HG03097 (cell line): ENCODE results near the gene HDHD5.
A peak's percentile ranks its signal among the peaks of the same experiment; 100 is the strongest.

Experiments used
- ATAC-seq: cut with Tn5 transposase; IDR thresholded peaks from one replicate; pipeline ENCODE4 v1.9.1; 2021; ENCODE audit not compliant: unreplicated experiment, low FRiP score

Gene HDHD5

DNA sequence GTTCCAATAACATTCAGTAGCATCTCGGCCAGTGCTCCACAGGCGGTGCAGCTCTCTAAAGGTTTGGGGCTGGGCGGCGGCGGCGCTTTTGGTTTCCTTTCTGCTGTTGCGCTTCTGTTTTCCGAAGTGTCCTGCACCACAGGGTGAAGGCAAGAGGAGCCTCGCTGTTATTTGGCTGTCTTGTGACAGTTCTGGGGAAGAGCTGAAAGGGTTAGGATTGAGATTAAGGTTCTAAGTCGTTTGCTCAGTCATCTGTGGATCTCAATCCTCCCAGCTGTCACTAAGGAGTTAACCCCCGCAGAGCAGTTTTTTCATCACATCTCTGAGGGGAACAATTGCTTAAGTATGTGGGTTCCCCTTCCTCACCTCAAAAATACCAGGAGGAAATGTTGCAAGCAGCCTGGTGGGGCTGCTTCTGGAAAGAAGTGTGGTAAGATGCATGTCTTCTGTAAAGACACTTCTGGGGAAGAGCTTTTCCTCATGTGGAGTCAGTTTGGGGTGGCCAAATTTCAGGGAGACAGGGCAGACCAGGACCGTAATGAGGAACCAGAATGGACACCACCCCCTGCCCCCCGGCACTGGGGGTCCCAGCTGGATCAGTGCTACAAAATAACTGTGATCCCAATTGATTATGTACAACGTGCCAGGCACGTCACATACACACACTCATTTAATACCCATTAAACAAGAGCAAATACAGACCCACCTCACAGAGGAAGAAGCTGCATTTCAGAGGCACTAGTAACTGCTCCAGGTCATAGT lies 52.1 kb downstream of the HDHD5 start:
- ATAC-seq, result peak; percentile 63

DNA sequence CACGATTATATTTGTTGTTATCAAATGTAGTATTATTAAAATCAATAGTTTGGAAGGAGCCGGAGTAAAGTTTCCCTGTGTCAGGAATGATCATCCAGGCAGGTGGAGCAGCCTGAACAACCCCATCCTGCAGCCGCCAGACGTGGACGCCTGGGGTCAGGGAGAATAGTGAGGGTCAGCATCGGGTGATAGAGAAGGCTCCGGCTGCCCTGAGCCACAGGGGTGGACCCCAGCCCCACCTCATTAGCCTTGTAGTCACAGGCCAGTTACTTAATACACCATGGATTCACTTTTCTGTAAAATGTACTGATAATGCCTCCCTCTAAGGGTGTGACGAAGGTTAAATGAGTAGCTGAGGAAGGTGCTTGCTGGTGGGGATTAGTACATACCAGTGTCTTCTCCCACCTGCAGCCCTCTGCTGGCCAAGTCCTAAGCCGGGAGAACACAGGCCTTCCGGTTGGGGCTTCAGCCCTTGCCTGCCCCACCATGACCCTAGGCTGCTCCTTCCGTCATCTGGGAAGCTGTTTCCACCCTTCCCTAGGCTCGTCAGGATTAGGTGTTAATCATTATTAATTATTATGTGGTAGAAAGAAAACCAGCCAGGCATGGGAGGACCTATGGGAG lies 52.8 kb downstream of the HDHD5 start:
- ATAC-seq, result peak; percentile 37

DNA sequence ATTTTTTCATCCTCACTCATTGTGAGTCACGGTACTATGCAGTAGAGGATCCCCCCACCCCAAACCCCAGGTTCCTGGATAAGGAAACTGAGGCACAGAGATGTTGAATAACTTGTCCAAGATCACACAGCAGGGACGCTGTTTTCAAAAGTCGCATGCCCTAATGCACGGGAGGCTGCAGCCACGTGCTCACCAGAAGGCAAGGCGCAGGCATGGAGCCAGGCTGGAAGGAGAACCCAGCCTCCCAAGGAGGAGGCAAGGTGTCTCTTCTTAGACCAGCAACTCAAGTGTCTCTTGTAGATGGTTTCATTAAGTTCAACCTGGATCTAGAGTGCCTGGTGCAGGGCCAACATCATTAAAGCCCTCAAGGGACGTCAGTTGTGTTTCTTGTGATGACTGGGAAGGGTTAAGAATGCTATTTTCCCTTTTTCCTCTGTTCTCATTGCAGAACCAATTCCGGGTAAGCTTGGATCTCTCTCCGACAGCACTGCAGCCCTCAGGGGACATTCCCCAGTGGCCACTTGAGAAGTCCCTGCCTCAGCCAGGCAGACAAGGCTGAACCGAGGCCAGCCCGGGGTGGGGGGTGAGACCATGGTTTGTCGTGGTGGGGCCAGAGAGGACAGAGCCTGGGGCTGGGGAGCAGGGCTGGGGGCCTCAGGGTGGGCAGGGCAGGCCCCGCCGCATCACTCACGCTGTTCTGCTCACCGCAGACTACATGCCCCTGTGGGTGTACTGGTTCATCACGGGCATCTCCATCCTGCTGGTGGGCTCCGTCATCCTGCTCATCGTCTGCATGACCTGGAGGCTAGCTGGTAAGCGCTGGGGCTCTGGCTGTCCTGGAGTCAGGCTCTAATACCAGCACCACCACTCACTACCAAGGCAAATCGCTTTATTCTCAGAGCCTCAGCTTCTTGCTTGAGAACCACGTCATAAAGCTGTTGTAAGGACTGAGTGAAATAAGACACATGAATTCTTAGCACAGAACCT lies 53.6 kb downstream of the HDHD5 start:
- no peak for ATAC-seq

DNA sequence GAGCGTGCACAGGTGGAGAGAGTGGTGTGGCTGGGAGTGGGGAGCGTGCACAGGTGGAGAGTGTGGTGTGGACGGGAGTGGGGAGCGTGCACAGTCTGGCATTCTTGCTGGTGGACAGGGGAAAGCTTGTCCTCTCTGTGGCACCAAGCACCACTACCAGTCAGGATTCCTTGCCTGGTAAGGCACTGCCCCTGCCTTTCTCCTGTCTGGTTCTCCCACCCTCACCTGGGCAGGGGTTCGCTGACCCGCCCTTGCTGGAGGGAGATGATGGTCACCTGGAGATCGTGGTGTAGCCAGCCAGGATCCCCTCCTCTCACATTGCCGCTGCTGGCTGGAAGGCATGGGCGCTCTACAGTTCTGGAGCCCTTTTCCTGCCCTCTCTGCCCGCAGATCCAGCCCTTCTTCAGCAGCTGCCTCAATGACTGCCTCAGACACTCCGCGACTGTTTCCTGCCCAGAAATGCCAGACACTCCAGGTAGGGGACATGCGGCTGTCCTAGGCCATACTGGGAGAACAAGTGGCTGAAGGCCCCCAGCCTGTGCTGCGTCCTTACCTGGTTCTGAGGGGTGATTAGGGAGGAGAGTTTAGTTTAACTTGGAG lies 54.6 kb downstream of the HDHD5 start:
- ATAC-seq, result no peak

DNA sequence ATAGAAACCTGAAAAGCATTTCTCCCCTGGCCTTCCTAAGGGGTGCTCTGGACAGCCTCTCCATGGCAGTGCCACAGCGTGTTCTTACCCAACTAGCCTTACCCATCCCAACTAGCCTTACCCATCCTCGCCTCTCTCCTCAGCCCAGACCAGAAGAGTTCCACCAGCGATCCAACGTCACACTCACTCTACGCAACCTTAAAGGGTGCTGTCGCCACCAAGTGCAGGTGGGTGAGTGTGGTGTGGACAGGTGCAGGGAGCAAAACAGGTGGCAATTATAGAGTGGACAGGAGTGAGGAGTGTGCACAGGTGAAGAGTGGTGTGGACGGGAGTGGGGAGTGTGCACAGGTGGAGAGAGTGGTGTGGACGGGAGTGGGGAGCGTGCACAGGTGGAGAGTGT lies 55.7 kb downstream of the HDHD5 start:
- ATAC-seq, result no peak

GRCh38 chr22:17102297-17102667 lies 56.8 kb downstream of the HDHD5 start:
- no peak for ATAC-seq

GRCh38 chr22:17101475-17102296 lies 57.4 kb downstream of the HDHD5 start:
- no peak for ATAC-seq

DNA sequence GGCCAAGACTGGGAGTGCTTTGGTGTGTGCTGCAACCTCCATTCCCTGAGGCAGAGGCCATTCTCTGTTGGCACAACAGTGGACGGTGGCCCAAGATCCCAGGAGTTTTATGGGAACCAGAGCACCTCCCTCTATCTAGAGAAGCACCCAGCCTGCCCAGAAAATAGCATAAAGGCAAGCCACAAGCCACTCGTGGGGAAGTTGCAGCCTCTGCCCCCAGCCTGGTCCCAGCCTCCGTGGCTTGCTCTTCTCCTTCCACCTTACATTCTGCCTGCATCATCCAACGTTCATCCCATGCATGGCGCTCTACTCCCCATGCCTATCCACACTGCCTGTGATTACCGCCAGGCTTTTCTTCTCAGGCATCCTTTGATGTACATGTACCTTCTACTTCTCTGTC lies 58.5 kb downstream of the HDHD5 start:
- no peak for ATAC-seq

DNA sequence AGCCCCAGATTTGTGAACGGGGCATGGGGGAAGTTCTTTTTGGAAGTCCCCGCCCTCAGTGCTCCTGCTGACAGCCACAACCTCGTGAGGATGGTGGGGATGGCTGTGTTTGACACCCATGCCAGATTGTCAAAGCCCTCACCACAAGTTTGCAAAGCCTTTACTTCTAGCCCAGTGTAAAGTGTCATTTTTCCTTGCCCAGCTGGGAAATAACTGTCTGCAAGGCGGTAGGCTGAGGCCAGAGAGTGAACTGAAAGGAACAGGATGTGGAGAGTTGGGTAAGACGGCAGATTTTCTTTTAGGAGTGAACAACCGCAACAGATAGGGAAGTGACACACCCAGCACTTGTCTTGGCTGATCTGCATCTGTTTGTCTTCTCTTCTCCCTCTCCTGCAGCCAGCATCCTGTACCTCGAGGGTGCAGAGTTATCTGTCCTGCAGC lies 60.7 kb downstream of the HDHD5 start:
- ATAC-seq, result no peak

- ATAC-seq, result no peak
These were observed 61.4 kb downstream of the HDHD5 start for GRCh38 chr22:17097701-17098100.

DNA sequence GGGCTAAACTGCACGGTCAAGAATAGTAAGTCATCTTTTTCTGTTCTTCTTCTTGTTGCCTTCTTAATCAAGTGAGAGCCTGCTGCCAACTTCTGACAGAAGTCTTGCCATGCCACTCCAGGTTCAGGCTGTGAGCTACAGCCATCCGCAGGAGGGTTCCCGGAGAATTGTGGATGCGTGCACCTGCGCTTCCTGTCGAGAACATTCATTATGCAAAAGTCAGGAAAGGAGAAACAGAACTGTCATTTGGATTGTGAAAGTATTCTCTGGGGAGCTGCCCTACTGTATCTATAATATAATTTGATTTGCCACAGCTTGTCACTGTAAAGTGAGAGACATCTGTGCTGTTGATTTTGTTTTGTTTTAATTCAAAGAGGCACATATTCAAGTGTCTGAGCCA lies 62.0 kb downstream of the HDHD5 start:
- ATAC-seq, result no peak

DNA sequence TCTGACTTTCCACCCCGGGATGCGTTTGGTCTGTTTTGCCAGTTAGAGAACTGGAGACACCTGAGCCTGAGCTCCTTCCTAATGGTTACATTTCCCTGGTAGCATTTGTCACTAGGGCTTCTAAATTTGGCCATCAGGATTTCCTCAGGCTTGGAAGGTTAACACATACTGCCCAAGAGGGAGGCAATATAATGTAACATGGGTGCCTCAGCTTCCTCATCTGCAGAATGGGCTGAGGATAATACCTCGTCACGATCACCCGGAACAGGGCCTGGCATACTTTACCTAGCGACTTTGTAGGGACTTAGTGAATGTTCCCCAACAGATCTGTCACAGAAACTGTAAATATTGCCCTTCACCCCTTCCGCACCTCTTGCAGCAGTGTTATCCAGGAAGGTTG lies 63.0 kb downstream of the HDHD5 start:
- no peak for ATAC-seq

DNA sequence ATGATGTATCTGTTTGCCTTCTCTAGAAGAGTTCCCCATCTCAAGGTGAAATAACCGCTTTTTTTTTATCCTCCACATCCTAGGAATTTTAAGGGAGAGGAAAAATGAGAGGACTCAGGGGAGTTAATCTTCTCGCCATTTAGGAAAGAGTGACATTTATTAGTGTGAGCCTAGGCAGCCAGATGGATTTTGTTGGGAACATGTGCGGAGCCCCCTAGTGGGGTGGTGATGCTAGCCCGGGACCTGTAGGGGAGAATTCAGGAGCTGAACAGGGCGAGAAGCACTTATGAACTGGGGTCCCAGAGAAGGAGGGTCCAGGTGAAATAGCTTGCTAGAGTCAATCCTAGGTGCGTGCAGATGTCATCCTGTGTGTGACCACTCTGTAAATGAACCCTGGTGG lies 63.5 kb downstream of the HDHD5 start:
- ATAC-seq, result no peak

GRCh38 chr22:17093081-17093480 lies 66.0 kb downstream of the HDHD5 start:
- ATAC-seq, result no peak

GRCh38 chr22:17091851-17092250 lies 67.2 kb downstream of the HDHD5 start:
- no peak for ATAC-seq

- ATAC-seq, result no peak
These were observed 68.5 kb downstream of the HDHD5 start for GRCh38 chr22:17090550-17090949.
